ENCODE measurements around the gene MAMLD1.

GRCh38 chrX:150455215-150455608, 92.1 kb downstream of the MAMLD1 start:
- TF ChIP-seq, protein P1, sequence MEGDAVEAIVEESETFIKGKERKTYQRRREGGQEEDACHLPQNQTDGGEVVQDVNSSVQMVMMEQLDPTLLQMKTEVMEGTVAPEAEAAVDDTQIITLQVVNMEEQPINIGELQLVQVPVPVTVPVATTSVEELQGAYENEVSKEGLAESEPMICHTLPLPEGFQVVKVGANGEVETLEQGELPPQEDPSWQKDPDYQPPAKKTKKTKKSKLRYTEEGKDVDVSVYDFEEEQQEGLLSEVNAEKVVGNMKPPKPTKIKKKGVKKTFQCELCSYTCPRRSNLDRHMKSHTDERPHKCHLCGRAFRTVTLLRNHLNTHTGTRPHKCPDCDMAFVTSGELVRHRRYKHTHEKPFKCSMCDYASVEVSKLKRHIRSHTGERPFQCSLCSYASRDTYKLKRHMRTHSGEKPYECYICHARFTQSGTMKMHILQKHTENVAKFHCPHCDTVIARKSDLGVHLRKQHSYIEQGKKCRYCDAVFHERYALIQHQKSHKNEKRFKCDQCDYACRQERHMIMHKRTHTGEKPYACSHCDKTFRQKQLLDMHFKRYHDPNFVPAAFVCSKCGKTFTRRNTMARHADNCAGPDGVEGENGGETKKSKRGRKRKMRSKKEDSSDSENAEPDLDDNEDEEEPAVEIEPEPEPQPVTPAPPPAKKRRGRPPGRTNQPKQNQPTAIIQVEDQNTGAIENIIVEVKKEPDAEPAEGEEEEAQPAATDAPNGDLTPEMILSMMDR (conservative IDR thresholded peaks at IDR 0.05): no peak
- no peak for TF ChIP-seq ZFX (IDR thresholded peaks at IDR 0.05)
